Breast epithelium (tissue), 3 donors: ENCODE data around the gene RICTOR.

Experiments used
- CTCF ChIP-seq, 3 donors: fragments of 450-650 bp; IDR thresholded peaks; one replicate each; pipeline ENCODE4 v1.5.1; 2016 to 2017; ENCODE audit warnings: antibody characterized with exemption in 3 of 3, mild to moderate bottlenecking in 3 of 3, moderate library complexity in 3 of 3
- POLR2AphosphoS5 ChIP-seq, 3 donors: sonication (generic); formaldehyde crosslinking; IDR thresholded peaks; one replicate each; pipeline ENCODE4 v1.6.1; 2017; ENCODE audit warnings: antibody characterized with exemption in 3 of 3

- TF ChIP-seq CTCF (IDR thresholded peaks at IDR 0.05) (no peak), POLR2AphosphoS5 (IDR thresholded peaks at IDR 0.05) (no peak)
Measured at GRCh38 chr5:38936269-38936668, 137.9 kb downstream of the RICTOR start.
